GM19468 (cell line): ENCODE results near the gene F5.
"Not testable (repeated sequence)": the region's sequence is repeated elsewhere in the genome, so short reads cannot be mapped to it uniquely, and the experiment has no call there.

Experiments used
- ATAC-seq: cut with Tn5 transposase; IDR thresholded peaks from one replicate; pipeline ENCODE4 v1.9.1; 2021; ENCODE audit warnings: mild to moderate bottlenecking, moderate library complexity, moderate number of reproducible peaks; ENCODE audit not compliant: unreplicated experiment; ENCODE audit errors: extremely low read depth

The F5 gene

DNA sequence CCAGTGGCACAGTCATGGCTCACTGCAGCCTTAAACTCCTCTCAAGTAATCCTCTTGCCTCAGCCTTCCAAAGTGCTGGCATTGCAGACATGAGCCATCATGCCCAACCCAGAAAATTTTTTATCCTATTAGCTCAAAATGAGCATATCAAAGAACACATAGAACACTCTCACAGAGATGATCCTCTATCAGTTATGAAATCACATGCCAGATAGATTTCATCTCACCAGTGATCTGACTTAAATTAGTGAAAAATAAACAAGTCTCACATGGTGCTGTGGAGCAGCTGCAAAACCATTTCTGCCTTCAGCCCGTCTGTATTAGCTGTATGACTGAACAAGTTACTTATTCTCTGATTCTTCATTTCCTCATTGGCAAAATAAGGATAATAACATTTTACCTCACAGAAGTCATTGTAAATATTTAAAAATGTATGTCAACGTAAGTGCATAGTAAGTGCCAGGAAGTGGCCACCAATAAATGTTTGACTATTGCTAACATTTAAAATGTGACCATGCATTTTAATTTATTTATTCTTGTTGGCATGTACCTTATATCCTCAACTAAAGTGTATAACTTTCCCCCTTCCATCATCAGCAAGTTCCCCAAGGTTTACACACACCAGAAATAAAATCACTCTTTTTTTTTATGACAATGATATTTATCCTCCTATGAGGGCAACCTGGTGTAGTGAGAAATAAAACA lies 71.6 kb downstream of the F5 start:
- no peak for ATAC-seq

DNA sequence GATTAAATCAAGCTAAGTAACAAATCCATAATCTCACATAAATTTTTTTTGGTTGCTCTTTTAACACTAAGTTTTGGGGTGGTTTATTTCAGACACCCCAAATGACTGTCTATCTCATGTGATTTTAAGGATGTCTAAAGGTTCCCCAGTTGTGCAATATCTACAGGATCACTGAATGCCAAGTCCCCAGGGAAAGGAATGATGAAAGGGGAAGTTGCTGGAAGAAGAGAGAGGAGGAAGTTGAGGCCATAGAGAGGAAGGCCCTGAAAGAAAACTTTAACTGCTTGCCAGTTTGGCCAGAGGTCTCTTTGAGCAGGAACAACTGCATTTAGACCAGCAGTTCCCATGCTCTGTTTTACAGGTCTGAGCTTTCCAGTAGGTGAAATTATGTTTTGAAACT lies 73.1 kb downstream of the F5 start:
- no peak for ATAC-seq

DNA sequence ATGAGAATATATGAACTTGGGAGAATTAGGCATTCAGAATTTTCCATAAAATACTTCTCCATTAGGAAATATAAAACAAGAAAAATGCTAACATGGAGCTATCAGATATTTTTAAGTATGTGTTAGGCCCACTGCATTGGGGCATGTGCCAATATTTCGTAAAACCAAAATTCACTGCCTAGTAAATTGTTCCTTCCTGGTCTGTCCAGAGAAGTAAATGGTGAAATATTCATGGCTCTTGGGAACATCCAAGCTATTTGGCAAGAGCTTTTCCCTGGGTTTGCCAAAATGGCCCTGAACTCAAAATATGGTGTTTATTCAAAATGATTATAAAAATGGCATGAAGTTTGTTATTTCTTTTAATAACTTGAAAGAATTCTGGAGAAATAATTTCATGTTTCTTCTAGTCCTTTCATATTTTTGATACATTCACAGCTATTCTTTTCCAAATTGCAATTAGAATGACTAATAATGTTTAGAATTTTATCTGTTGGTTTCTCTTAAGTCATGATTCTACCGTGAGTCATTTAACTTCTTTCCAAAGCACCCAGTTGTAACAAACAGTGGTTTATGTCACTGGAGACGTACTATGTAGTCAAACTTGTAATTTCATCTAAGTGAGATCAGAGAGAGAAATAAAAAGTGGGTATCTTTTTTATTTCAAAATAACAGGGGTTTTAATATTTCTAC lies 74.8 kb downstream of the F5 start:
- no peak for ATAC-seq

DNA sequence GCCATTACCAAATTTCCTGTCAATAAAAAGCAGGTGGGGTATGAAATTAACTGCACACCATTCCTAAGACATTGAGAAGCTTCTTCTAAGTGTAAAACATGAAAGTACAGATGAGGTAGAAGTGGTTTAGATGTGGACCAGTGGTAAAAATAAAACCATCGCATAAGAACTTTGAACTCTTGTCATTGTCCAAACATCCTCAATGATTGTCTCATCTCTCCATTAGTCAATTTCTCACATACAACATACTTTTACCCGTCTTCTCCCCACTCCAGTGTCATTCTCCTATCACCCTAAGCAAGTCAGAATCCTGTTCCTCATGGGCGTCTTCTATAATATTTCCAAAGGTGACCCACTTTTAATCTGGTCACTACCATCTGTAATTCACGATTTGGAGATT lies 76.2 kb downstream of the F5 start:
- ATAC-seq: no peak

DNA sequence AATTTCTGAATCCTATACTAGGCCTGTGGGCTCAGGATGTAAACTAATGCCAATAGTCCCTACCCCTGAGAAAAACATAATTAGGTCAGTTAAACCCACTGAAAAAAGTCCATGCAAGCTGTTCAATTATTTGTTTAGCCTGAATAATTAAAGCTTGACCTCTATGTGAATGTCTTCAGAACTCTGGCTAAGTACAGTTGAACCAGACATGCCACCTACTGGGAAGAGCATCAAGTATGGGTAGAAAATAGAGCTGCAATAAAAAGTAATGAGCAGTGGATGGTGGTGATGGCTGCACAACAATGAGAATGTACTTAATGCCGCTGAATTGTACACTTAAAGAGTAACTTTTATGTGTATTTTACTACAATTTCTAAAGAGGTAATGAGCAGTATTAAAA lies 76.9 kb downstream of the F5 start:
- ATAC-seq: no peak

DNA sequence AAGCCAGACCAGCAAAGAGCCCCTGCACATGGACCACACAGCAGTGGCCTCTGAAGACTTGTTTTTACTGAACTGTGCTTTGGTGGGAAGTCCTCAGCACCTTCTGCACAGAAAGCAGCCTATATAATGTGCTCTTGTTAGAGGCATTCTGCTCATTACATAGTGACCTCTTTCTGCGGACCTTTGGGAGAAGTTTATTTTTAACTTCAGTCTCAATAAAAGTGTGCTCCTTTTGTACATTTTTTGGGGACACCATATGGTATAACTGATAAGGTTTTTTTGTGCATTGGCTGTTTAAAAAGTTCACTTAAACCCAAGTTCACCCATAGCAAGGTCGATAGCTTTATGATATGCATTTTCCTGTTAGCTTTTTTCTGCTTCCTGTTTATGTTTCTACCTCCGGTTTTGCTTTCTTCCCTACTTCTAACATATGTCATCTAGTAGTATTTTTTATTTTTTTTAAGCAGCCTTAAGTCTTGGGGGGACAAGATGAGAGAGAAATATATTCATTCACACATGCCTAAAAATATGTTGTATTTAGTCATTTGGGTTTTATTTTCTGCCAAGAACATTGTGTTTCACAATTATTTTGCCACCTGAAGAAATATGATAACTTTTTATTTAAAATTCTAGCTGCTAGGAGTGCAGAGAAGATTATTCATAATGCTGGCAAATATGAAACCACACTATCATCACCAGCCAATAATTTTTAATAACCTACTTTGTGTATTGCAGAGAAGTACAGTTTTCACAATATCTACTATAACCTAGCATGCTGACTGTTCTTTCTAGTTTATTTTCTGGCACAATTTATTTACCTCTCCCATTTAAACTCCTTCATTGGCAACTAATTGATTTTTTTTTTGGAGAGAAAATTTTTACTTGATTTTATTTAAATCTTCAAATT lies 77.6 kb downstream of the F5 start:
- no peak for ATAC-seq

DNA sequence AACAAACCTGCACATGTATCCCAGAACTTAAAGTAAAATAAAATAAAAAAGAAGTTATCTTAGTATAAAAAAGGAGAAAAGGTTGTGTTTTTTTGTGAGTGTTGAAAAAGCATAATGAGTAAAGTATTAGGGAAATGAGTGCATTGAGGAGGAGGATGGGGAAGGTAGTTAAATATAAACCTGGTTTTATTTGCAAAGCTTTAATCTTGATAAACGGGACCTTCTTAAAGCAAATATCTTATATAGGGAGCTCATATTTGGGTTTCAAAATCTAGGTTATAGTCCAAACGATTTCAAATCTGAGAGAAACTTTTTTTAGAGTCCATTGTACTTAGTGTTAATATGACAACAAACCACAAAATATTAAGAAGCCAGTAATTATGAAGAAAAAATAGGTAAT lies 78.9 kb downstream of the F5 start:
- no peak for ATAC-seq

DNA sequence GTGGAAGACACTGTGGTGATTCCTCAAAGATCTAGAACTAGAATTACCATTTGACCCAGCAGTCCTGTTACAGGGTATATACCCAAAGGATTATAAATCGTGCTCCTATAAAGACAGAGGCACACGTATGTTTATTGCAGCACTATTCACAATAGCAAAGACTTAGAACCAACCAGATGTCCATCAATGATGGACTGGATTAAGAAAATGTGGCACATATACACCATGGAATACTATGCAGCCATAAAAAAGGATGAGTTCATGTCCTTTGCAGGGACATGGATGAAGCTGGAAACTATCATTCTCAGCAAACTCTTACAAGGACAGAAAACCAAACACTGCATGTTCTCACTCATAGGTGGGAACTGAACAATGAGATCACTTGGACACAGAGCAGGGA lies 82.7 kb downstream of the F5 start:
- not testable (repeated sequence) for ATAC-seq

DNA sequence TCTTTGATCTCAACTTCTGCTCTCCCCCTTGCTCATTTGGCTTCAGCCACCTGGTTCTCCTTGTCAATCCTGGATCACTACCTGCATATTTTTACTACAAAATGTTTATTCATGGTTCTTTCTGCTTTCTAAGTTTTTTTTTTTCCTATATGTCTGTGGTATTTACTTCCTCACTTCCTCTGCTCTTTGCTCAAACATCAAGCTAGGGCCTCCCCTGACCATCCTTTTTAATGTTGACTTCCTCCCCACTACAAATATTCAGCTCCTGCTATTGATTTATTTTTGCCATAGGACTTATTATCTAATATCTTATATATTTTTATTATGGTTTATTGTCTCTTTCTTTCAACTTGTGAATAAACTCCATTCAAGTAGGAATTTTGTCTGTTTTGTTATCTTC lies 86.5 kb downstream of the F5 start:
- no peak for ATAC-seq

DNA sequence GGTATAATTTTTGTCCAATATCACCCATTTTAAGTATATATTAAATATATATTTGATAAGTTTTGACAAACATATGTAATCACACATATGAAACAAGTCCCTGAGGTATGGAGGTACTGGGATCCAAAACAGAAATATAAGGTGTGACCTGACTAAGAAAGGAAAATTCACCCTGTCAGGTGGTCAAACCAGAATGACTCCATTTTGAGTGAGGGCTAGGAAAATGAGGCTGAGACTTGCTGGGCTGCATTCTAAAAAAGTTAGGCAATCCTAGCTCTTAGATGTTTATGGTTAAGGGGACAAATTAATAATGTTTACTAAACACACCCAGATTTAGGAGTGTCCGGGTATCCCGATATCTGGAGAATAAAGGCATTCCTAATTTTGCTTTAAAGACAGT lies 89.0 kb downstream of the F5 start:
- no peak for ATAC-seq

DNA sequence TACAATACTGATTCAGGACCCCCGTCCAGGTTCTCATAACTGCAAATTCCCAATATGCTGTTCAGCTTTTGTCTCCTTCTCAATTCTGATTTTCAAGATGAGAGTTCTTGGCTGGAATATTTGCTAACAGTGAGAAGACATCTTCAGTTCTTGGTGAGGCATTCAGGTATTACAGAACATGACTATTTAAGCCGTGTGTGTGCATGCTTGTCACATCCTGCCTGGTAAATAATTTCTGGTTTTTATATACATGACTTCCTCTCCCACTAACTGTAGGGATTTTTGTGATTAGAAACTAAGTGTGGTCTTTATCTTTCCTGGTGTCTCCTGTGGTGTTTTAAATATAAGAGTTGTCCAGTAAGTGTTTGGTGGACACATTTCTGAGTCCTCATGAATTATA lies 90.4 kb downstream of the F5 start:
- ATAC-seq: no peak

DNA sequence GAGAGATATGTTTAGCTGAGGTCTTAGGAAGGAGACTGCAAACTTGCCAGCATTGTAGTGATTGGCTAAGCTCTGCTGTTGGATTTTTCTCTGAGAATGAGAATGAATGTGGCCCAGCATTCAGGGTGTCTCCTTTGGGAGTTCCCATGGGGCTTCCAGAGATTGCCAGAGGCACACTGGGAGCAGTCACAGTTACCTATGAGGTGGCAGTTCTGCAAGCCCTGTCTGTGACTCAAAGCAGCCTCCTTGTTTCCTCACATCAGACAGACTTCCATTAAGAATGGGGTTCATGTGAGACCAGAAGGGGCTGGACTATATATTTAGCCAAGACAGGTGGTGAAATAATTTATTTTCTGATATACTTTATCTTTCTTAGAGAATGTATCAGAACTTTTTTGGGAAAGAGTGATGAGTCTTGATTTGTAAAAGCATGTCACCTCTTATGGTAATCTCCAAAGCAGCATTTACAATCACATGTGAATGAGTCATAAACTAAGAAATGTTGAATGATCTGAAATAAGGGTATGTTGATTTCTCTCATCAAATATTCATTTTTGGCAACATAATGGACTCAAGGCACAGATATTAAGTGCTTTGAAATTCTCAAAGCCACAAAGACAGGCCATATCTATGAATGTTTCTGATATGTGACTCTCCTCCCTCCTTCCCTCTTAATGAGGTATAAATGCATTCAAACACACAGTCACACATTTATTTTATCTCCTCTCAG lies 91.1 kb downstream of the F5 start:
- ATAC-seq: no peak

DNA sequence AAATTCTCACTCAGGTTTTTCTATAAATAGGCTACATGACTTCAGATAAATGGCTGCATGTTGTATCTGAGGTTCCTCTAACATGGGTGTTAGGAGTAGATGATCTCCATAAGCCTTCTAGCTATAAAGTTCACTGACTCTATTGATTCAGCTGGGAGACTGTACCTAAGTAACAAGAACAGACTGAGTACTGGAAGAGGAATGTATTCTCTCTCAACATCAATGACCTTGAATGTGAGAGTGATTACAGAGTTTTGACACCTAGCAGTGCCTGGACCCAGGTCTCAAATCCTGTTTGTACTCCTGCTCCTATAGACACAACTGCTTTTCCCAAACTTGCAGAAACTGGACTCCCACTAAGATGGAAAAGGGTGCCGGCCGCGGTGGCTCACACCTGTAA lies 91.9 kb downstream of the F5 start:
- no peak for ATAC-seq

DNA sequence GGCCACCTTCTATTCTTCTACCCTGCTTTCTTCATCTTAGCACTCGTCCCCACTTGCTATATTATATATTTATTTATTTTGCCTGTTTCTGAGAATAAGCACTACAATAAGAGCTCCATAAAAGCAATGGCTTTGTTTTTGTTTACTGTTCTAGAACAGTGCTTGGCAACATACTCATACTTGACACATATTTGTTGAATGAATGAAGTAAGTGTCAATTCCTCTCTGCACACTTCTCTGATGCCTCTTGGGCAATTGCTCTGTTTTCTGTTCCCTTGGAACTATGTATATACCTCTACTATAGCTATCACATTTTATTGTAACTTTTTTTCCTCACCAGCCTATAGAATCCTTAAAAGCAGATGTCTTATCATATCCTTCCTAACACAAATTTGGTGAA lies 93.0 kb downstream of the F5 start:
- ATAC-seq: no peak

DNA sequence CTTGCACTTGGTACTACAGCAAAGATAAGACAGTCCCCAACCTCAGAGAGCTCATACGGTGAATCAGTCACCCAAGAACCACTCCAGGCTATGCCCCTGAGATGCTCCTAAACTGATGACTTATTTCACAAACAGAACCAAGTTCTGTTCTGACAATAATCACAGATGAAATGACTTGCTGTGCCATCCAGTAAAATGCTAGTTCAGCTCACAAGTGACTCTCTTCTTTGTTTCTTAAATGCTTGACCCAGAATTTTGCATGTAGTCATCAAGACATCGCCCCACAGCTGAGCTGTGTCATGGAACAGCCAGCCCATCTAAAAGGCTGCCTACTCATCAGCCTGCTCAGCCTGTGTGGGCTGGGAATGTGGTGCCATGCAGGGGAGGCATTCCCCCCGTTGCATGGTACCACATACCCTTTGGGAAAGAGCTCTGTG lies 94.4 kb downstream of the F5 start:
- ATAC-seq: peak; percentile 40

DNA sequence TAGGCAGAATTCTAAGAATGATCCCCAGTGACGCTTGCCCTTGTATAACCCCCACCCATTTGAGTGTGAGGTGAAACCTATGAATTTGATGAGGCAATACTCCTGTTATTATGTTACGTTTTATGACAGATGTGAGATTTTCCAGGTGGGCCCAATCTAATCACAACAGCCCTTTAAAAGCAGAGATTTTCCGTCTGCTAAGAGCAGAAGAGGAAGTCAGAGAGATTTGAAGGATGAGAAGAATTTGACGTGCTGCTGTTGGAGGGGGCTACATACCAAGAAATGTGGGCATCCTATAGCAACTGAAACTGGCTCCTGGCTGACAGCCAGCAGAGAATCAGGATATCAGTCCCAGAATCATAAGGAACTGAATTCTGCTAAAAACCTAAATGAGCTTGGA lies 98.1 kb downstream of the F5 start:
- ATAC-seq: no peak

DNA sequence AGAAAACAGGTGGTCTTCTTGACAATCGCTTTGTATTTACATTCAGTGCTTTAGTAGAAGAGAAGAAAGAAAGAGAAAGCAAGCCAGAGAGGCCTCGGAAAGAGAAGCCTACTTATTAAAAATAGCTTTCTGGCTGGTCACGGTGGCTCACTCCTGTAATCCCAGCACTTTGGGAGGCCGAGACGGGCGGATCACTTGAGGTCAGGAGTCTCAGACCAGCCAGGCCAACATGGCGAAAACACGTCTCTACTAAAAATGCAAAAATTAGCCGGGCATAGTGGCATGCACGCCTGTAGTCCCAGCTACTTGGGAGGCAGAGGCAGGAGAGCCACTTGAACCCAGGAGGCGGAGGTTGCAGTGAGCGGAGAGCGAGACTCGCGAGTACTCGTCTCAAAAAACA lies 98.7 kb downstream of the F5 start:
- ATAC-seq: no peak

DNA sequence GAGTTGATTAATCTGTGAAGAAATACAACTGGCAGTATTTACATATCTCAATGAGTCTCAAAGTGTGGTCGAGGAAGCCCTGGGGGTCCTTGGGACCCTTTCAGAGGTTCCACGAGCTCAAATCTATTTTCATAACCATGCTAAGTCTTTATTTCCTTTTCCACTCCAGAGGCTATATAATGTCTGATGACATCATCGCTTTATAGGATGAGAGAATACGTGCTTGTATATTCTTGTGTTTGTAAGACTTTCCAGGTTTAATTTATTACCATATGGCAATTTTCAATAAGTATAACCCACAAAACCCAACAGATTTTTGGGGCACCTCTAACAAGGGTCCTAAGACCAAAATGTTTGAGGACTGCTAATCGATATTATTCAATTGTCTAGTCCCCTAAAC lies 99.1 kb downstream of the F5 start:
- no peak for ATAC-seq

DNA sequence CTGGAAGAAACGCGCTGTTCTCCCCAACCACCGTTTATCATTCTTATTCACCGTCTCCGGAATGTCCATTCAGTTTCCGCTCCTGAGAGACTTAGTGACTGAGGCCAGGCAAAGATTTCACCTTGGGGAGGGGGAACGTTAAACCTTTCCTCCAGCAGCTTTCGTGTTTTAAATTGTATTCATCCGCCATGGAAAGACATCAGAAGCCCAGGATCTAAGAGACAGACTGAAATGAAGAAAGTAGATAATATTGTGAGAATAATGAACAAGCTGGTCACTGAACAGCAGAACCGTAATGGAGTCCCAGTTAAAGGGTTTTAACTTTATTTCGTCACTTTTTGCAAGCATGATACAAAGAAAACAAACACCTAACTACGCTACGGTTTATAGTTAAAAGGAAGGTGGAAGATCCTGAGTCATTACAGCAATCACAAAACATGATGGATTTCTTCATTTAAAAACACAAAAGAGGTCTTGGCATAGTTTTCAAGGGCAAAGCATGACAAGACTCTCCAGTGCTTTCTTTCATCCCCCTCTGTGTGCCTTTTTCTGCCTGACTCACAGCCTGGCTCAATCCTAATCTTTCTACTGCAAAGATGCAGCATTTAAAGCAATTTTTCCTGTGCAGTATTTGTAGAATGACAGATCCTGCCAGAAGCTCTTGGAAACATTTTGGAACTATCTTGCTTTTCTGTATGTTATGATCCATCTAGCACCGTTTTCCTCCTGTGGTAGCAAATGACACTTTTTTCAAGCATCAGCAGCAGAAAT lies 99.8 kb downstream of the F5 start:
- ATAC-seq: peak; percentile 0
